ENCODE measurements around the gene C1orf141.

The C1orf141 gene

GRCh38 chr1:67052741-67053534 lies 81.8 kb downstream of the C1orf141 start:
- H3K4me3 ChIP-seq (IDR thresholded peaks at IDR 0.05; ENCODE audit: insufficient read depth, low read depth, low read length), result no peak overlapping the region
- H3K27me3 ChIP-seq (ENCODE audit: insufficient read depth, low read depth), result no peaks in the 10 kb centered on the region
- peak overlapping the region; percentile 88 for H2AFZ ChIP-seq (ENCODE audit: low read depth)
- H3K79me2 ChIP-seq (ENCODE audit: insufficient read depth, low read depth), result peaks cover 52% of the 10 kb centered on the region
- peak overlapping the region; percentile 92 for H3K4me2 ChIP-seq
- H3K9ac ChIP-seq, result peak overlapping the region; percentile 85
- no peaks in the 10 kb centered on the region for H4K20me1 ChIP-seq (ENCODE audit: insufficient read depth)
- no peak for TF ChIP-seq CTCF (conservative IDR thresholded peaks at IDR 0.05; ENCODE audit: low read depth, low read length)
- peaks cover 21% of the 10 kb centered on the region for H3K4me1 ChIP-seq (ENCODE audit: low read depth, poor library complexity, severe bottlenecking)
- no peaks in the 10 kb centered on the region for H3K36me3 ChIP-seq (ENCODE audit: insufficient read depth)
- H3K27ac ChIP-seq, result peak overlapping the region; percentile 88

- no peaks in the 10 kb centered on the region for H3K27me3 ChIP-seq (ENCODE audit: insufficient read depth, low read depth)
- 0 out of 2 replicates have a peak, but pooled peaks cover 2% of the 10 kb centered on the region for H3K36me3 ChIP-seq (ENCODE audit: insufficient read depth)
- no peak overlapping the region for H3K4me3 ChIP-seq (IDR thresholded peaks at IDR 0.05; ENCODE audit: insufficient read depth, low read depth, low read length)
- H4K20me1 ChIP-seq (ENCODE audit: insufficient read depth), result no peaks in the 10 kb centered on the region
- H3K4me2 ChIP-seq, result peak overlapping the region; percentile 92
- TF ChIP-seq CTCF (conservative IDR thresholded peaks at IDR 0.05; ENCODE audit: low read depth, low read length), result no peak
- peaks cover 52% of the 10 kb centered on the region for H3K79me2 ChIP-seq (ENCODE audit: insufficient read depth, low read depth)
- peaks cover 21% of the 10 kb centered on the region for H3K4me1 ChIP-seq (ENCODE audit: low read depth, poor library complexity, severe bottlenecking)
- peak overlapping the region; percentile 85; the same call in 1 of the 2 replicates for H3K9ac ChIP-seq
- H2AFZ ChIP-seq (ENCODE audit: low read depth), result no peak overlapping the region
- H3K27ac ChIP-seq, result peak overlapping the region; percentile 88
These were observed 83.6 kb downstream of the C1orf141 start for GRCh38 chr1:67051196-67051595.

GRCh38 chr1:67044631-67045270 lies 90.0 kb downstream of the C1orf141 start:
- H2AFZ ChIP-seq (ENCODE audit: low read depth), result no peak overlapping the region
- no peak overlapping the region for H3K4me3 ChIP-seq (IDR thresholded peaks at IDR 0.05; ENCODE audit: insufficient read depth, low read depth, low read length)
- H3K36me3 ChIP-seq (ENCODE audit: insufficient read depth), result peaks cover 7% of the 10 kb centered on the region; the same call in 1 of the 2 replicates
- H3K27me3 ChIP-seq (ENCODE audit: insufficient read depth, low read depth), result no peaks in the 10 kb centered on the region
- no peak overlapping the region for H3K9ac ChIP-seq
- no peak overlapping the region for H3K4me2 ChIP-seq
- TF ChIP-seq CTCF (conservative IDR thresholded peaks at IDR 0.05; ENCODE audit: low read depth, low read length), result no peak
- H4K20me1 ChIP-seq (ENCODE audit: insufficient read depth), result no peaks in the 10 kb centered on the region
- H3K27ac ChIP-seq, result no peak overlapping the region
- peaks cover 6% of the 10 kb centered on the region for H3K4me1 ChIP-seq (ENCODE audit: low read depth, poor library complexity, severe bottlenecking)
- H3K79me2 ChIP-seq (ENCODE audit: insufficient read depth, low read depth), result peaks cover 16% of the 10 kb centered on the region; the same call in 1 of the 2 replicates

GRCh38 chr1:67043366-67043765 lies 91.4 kb downstream of the C1orf141 start:
- H4K20me1 ChIP-seq (ENCODE audit: insufficient read depth), result no peaks in the 10 kb centered on the region
- H3K4me2 ChIP-seq, result no peak overlapping the region
- H3K4me3 ChIP-seq (IDR thresholded peaks at IDR 0.05; ENCODE audit: insufficient read depth, low read depth, low read length), result no peak overlapping the region
- H3K27ac ChIP-seq, result no peak overlapping the region
- no peak overlapping the region for H2AFZ ChIP-seq (ENCODE audit: low read depth)
- 0 out of 2 replicates have a peak, but pooled peaks cover 2% of the 10 kb centered on the region for H3K79me2 ChIP-seq (ENCODE audit: insufficient read depth, low read depth)
- H3K27me3 ChIP-seq (ENCODE audit: insufficient read depth, low read depth), result no peaks in the 10 kb centered on the region
- TF ChIP-seq CTCF (conservative IDR thresholded peaks at IDR 0.05; ENCODE audit: low read depth, low read length), result no peak
- no peak overlapping the region for H3K9ac ChIP-seq
- no peaks in the 10 kb centered on the region for H3K4me1 ChIP-seq (ENCODE audit: low read depth, poor library complexity, severe bottlenecking)
- H3K36me3 ChIP-seq (ENCODE audit: insufficient read depth), result peaks cover 7% of the 10 kb centered on the region; the same call in 1 of the 2 replicates

All from KMS-11 (cell line).